GM18505 (cell line): ENCODE data around the gene INS.
"Not testable (repeated sequence)": the region's sequence is repeated elsewhere in the genome, so short reads cannot be mapped to it uniquely, and the experiment has no call there.

ENCODE experiments used
- ATAC-seq: cut with Tn5 transposase; IDR thresholded peaks from one replicate; pipeline ENCODE4 v1.9.1; 2021; ENCODE audit not compliant: unreplicated experiment
- POLR2A ChIP-seq: IDR thresholded peaks from 4 replicates; pipeline ENCODE4 v1.6.1; 2011; ENCODE audit warnings: borderline replicate concordance; ENCODE audit not compliant: insufficient read depth, insufficient read length; ENCODE audit errors: extremely low read depth

INS gene

DNA sequence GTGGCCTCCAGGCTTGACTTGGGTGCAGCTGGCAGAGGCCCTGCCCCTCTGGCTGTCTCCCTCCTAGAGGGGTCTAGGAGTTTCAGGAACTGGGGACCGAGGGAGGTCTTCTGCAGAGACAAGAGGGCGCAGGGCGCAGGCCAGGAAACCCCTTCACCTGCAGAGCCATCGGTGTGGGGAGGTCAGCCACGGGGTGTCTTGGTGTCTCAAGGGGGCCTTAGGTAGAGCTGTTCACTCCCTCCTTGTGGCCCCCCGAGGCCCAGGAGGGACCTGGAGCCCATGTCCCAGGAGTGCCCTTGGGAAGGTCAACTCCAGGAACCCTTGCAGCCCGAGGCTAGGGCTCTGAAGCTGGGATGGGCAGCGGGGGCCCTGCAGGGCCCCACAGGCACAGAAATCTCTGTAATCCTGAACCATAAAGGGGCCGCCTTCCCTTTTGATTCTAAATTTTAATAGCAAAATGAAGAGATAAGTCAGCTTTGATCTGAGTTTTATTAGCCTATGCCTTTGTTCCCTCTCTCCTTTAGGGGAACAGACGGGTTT, 42.0 kb upstream of the INS start:
- no peak for ATAC-seq
- no peak for TF ChIP-seq POLR2A

- no peak for TF ChIP-seq POLR2A
- no peak for ATAC-seq
These were observed 41.3 kb upstream of the INS start for GRCh38 chr11:2202071-2202899.

DNA sequence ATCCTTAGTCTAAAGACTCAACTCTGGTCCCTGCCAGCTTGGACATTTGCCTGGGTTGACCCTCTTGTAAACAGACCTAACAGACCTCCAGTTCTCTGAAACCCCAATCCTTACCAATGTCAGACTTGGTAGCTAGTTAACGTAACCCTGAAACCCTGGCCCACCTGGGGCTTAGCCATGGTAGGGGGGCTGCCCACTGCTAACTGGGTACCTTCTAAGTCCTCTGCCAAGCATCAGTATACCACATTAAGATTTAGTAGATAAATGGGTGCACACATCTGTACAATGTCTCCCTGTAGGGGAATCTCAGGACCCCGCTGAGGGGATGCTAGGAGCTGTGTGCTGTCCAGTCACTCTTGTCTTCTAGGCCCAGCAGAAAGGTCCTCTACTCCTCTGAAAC, 40.5 kb upstream of the INS start:
- no peak for ATAC-seq
- TF ChIP-seq POLR2A: no peak

- no peak for ATAC-seq
- TF ChIP-seq POLR2A: no peak
These were observed 40.0 kb upstream of the INS start for GRCh38 chr11:2200957-2201519.

- no peak for ATAC-seq
- no peak for TF ChIP-seq POLR2A
These were observed 39.5 kb upstream of the INS start for GRCh38 chr11:2200536-2200935.

- TF ChIP-seq POLR2A: no peak
- no peak for ATAC-seq
These were observed 38.7 kb upstream of the INS start for GRCh38 chr11:2199466-2200341.

DNA sequence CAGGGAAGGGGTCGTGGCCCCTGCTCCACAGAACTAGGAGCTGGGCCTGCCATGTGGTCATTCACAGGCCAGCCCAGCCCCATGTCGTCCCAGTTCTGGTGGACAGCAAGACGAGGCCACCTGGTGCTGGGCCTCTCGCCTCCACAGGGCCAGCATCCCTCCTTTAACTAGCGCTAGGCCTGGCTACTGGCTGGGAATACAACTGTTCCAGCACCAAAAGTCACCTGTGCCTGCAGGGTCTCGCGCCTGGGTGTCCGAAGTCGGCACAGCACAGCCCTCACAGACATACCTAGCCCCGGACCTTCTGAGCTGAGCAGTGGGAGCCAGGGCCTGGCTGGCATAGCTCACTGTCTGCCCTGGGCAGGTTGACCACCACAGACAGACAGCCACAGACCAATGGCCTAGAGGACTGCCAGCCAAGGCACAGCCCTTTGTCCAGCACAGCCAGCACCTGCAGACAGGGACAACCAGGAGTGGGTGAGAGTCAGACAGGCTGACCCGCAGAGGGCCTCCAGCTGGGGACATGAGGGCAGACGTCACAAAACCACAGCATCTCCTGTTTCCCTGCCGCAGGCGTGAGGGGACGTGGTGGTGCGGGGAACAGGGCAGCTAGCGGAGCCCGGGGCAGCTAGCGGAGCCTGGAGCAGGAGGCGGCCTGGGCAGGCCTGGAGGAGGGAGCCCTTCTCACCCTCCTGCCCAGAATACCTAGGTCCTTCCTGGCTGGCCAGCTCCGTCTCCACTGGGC, 37.8 kb upstream of the INS start:
- TF ChIP-seq POLR2A: no peak
- ATAC-seq: no peak

DNA sequence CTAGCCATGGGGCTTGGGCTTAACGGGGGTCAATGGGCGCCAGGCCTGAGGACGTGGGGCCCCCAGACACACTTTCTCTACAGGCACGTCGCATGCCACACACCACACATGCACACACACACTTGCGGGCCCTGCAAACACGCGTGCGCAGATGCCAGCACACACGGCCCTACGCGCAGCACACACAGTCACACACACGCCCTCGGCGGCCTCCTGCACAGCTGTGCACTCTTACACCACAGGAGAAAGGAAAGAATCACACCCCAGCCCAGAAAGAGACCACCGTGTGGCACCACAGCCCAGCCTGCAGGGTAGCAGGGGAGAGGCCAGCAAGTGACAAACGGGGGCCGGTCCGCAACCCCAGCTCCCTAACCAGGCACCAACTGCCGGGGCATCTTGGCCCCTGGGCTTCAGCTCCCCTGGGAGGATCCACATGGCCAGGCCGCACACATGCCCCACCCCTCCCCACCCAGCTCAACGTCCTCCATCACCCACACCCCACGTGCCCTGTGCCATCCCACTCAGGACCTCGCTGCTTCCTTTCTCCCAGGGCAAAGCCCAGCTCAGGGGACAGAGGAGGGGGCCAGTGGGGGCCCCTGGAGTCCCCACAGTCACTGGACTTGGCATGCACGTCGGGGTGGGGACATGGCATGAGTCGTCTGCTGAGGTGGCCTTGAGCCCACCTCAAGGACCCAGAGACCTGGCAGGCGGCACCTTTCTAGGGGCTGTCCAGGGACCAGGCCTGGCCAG, 36.9 kb upstream of the INS start:
- TF ChIP-seq POLR2A: no peak
- ATAC-seq: no peak

GRCh38 chr11:2196970-2197770, 36.2 kb upstream of the INS start:
- no peak for TF ChIP-seq POLR2A
- ATAC-seq: no peak

GRCh38 chr11:2195756-2196088, 34.7 kb upstream of the INS start:
- ATAC-seq: no peak
- TF ChIP-seq POLR2A: no peak

- no peak for TF ChIP-seq POLR2A
- no peak for ATAC-seq
These were observed 34.1 kb upstream of the INS start for GRCh38 chr11:2194877-2195755.

- ATAC-seq: not testable (repeated sequence)
These were observed 33.0 kb upstream of the INS start for GRCh38 chr11:2193888-2194595.
